ENCODE data around the gene SNAPC2.
"Not testable (repeated sequence)": the region's sequence is repeated elsewhere in the genome, so short reads cannot be mapped to it uniquely, and the experiment has no call there.

SNAPC2 gene

GRCh38 chr19:7908742-7909461, 11.2 kb upstream of the SNAPC2 start:
- no peak for DNase-seq (ENCODE audit: low spot score)

DNA sequence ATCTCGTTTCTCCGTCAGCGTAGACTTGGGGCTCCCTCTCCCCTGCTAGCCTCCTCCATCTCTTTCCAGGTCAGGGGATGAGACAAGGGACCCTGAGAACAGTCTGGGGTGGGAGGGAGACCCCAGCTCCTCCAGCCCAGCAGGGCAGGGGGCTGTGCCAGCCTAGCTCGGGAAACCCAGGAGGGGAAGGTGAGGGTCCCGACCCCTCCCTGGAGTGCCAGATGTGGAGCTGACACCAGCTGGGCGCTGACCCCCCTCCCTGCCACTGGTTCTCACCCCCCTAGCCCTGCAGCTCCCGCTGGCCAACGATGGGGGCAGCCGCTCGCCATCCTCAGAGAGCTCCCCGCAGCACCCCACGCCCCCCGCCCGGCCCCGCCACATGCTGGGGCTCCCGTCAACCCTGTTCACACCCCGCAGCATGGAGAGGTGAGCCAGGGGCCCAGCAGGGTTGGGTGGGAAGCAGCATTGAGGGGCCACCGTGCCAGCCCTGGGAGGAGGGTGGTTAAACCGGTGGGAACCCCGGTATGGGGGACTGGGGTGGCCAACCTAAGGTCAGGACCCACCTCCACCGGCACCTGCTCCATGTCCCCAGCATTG, 10.6 kb upstream of the SNAPC2 start:
- DNase-seq (ENCODE audit: low spot score), result no peak

- DNase-seq (ENCODE audit: low spot score), result no peak
Measured at GRCh38 chr19:7910321-7911161, 9.6 kb upstream of the SNAPC2 start.

- no peak for DNase-seq (ENCODE audit: low spot score)
Measured at GRCh38 chr19:7911508-7912143, 8.5 kb upstream of the SNAPC2 start.

- DNase-seq (ENCODE audit: low spot score), result no peak
Measured at GRCh38 chr19:7912144-7912696, 7.9 kb upstream of the SNAPC2 start.

DNA sequence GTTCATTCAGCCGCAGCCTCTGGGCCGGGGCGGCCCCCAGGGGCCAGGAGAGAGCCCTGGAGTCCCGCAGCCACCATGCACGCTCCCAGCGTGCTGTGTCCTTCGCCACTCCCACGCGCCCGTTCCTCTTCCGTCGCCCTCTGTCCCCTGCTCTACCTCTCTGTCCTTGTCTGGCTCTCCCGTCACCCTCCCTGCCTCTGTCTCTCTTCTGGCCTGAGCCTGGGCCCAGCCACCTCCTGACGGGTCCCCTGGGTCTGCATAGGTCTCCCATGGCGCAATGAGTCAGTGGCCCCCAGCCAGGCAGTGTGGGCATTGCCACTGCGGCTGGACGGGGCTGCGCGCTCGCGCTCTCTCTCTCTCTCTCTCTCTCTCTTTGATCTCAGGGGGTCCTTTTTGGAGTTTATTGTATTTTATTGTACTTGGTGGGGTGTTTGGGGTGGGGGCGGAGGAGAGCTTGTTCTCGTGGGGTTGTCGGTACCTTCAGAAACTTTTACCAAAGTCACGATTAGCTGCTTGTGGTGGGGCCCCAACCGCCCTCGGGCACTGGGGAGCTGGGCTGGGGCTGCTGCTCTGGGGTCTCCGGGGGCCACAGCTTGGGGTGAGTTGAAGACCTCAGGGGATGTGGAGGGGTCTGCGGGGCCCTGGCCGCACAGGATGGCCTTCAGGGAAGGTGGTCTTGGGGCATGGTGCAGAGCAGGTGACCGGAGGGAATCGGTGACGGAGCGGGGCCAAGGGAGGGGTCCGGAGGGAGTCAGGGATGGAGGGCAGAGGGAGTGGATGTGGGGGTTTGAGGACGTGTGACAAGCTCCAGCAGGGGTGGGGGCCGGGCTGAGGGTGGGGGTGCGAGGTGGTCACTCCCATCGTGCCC, 7.2 kb upstream of the SNAPC2 start:
- DNase-seq (ENCODE audit: low spot score), result no peak

- no peak for DNase-seq (ENCODE audit: low spot score)
Measured at GRCh38 chr19:7913652-7914051, 6.5 kb upstream of the SNAPC2 start.

- no peak for DNase-seq (ENCODE audit: low spot score)
Measured at GRCh38 chr19:7914099-7914498, 6.0 kb upstream of the SNAPC2 start.

DNA sequence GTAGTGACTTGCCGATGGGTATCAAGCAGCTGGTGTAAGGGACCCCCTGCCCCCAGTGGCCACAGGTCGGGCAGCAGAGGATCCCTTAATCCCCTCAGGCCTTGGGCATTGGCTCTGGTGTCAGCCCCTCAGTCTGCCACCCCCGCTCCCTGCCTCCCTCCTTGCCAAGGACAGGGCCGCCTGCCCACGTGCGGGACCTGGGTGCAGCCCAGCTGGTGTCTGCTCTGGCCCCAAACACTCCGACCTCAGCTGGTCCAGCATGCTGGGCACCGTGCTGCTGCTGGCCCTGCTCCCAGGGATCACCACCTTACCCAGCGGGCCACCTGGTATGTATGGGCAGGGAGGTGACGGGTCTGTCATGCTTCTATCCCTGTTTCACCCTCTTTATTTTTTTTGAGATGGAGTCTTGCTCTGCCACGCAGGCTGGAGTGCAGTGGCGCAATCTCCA, 5.5 kb upstream of the SNAPC2 start, which contains the start of gene TGFBR3L:
TSS of gene TGFBR3L (plus strand) at position 233 of the 448 bp plus-strand sequence.
- DNase-seq (ENCODE audit: low spot score), result no peak

DNA sequence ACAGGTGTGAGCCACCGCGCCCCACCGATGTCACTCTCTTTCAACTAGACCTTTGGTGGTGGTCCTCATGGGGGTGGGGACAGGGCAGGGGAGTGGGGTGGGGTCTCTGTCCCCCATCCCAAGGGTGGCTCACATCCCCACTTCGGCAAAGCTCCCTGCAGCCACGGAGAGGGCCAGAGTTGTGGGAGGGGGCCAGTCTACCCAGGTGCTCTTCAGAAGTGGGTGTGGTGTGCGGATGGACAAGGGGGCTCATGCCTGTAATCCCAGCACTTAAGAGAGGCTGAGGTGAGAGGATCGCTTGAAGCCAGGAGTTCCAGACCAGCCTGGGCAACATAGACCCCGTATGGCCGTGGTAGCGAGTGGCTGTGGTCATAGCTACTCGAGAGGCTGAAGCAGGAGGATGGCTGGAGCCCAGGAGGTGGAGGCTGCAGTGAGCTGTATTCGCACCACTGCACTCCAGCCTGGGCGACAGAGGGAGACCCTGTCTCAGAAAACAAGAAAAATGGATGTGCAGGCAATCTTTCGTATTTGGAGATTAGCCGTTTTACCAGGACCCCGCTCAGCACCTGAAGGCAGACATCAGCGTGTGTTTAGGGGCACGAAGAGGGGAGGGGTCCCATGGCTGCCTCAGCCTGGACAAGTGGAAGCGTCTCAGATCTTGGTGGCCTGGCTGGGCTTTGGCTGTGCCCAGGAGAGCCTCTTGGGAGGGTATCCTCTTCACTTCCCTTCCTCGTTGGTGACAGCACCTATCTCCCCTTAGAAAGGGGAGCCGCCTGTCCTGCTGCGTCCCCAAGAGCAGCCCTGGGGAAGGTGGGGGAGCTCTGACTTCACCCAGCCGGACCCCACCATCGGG, 4.7 kb upstream of the SNAPC2 start:
- no peak for DNase-seq (ENCODE audit: low spot score)

GRCh38 chr19:7916103-7916954, 3.8 kb upstream of the SNAPC2 start:
- DNase-seq (ENCODE audit: low spot score), result peak; percentile 43

DNA sequence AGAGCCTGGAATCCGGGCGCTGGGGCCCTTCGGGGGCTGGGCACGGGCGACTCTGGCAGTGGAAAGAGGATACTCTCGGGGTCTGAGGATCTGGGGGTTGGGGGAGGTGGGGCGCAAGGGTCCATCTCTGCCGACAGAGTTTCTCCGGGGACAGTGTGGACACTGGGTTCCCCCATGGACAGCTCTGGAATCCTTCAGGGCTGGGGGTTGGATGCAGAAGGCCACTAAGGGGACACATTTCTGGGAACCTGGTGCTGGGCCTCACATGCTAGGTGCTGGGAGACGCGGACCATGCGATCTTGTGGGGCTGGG, 3.2 kb upstream of the SNAPC2 start:
- DNase-seq (ENCODE audit: low spot score), result no peak

GRCh38 chr19:7917267-7918061, 2.7 kb upstream of the SNAPC2 start:
- DNase-seq (ENCODE audit: low spot score), result peak; percentile 76

GRCh38 chr19:7918062-7918614, 2.0 kb upstream of the SNAPC2 start:
- DNase-seq (ENCODE audit: low spot score), result not testable (repeated sequence)

DNA sequence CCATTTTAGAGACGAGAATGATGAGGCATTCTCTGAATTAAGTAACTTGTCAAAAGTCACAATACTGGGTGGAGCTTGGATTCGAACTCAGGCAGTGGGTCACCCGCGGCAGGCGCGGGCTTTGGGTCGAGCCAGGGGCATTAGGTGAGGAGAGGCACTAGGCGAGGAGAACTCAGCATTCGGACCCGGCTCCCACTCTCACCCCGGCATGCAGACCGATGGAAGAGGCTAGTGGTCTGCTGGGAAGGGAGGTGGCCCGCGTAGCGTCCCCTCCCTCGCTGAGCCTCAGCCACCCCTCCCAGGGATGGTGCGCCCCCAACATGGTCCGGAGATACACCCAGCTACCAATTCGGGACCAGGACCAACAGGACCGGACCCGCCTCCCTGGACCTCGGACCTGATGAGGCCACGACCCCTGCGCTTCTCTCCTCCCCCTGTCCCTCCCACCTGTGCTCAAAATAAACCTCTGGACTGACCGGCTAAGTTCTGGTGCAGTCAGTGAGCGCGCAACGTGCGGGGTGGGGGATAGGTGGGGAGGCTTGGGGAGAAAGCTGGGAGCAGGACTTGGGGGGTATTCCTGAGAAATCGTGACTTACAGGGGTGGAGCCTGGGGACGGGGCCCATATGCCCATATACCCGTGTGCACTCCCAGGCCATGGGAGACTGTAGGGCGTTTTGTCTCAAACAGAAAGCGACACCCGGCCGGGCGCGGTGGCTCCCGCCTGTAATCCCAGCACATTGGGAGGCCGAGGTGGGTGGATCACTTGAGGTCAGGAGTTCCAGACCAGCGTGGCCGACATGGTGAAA, 1.3 kb upstream of the SNAPC2 start:
- DNase-seq (ENCODE audit: low spot score), result no peak

DNA sequence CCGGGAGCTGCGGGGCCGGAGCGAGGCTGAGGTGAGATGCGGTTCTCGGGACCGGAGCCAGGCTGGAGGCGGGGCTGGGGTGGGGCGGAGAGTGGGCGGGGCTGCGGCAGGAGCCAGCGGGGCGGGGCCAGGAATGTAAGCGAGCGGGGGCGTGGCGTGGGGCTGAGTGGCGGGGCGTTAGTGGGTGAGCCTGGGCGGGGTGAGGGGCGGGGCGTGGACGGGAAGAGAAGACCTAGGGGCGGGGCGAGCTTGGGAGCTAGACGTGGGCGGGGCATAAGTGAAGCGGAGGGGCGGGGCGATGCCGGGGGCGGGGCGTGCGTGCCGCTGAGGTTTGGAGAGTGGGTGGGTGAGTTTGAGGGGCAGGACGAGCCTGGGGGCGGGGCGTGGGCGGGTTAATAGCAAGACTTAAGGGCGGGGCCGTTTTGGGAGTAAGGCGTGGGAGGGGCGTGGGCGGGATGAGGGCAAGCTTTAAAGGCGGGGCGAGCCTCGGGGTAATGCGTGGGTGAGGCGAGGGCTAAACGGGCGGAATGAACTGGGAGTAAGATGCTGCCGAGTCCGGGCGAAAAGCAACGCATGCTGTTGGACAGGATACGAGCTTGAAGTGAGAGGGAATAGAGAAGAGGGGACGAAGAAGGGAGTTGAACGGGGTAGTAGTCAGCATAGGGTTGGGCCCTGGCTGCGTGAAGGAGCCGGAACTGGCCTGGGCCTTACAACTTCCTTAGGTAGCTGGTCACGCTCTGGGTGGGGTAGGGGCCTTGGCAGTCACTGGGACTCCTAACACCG, 572 bp downstream of the SNAPC2 start:
- DNase-seq (ENCODE audit: low spot score), result peak; percentile 97
